ENCODE results near the gene FBRSL1. TPM values are rescaled to one million over a fixed set of nuclear protein-coding genes. Genes with fewer than 3 reads are reported as not detected.

The FBRSL1 gene
- total RNA-seq, 1 experiment from 2014 or later: 124 TPM

DNA sequence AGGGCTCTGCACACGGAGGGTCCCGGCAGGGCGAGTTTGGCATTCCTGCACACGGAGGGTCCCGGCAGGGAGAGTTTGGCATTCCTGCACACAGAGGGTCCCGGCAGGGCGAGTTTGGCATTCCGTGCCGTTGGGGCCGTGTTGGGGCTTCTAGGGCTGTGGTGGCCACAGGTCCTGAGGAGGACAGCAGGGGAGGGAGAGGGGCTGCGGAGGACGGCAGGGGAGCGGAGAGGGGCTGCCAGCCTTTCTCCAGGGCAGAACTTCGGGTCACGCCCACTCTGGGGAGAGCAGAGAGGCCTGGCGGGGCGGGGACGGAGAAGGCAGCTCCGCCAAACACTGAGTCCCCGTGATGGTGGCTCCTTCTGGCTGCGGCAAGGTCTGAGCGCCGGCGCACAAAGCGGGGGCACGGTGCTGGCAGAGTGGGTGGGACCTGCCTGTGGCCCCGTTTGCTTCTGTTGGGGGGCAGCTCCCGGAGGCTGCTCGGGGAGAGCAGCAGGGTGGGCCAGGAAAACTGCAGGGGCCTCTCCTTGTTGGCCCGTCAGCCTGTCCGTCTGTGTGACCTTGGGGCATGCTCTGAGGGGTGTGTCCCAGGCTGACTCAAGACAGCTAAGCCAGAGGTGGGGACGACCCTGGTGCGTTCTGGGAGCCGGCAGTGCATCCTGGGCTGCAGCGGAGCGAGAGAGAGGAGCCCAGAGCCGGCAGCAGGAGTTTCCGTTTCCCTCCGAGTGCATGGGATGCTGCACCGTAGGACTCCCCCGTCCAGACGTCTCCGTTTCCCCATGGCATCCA lies 60.3 kb downstream of the FBRSL1 start:
- ChIA-PET POLR2A (no interaction called here), CTCF (no interaction called here), RAD21 (ENCODE audit: low non-redundant PET in 1 of 2, low total read pairs in 2 of 2, uncharacterized antibody in 2 of 2, unreplicated experiment in 2 of 2) (no interaction called here)
- intact Hi-C loops (cut with micrococcal nuclease): no loop called here
- Histone ChIP-seq H2AFZ (ENCODE audit: low read depth, low read length, poor library complexity, severe bottlenecking) (no peak overlapping the region), H3K9me3 (ENCODE audit: control insufficient read depth in 1 of 2, insufficient read depth in 1 of 2, low read depth in 1 of 2, low read length in 2 of 2) (no peaks in the 10 kb centered on the region), H3K4me3 (replicated peaks in 1 of 2; ENCODE audit: low read depth in 1 of 2, low read length in 2 of 2) (no peak overlapping the region), H3K4me1 (ENCODE audit: control insufficient read depth in 1 of 2, insufficient read depth in 2 of 2, low read length in 2 of 2) (peaks cover 3 to 9% of the 10 kb centered on the region in 2 experiments; a peak in 3 of 4 replicates), H3K9me2 (ENCODE audit: insufficient read depth) (no peaks in the 10 kb centered on the region), H3K79me2 (ENCODE audit: insufficient read depth, low read length) (no peaks in the 10 kb centered on the region), H4K20me1 (ENCODE audit: insufficient read depth) (no peaks in the 10 kb centered on the region), H3K4me2 (ENCODE audit: low read length) (no peak overlapping the region), H3K9ac (ENCODE audit: low read length) (no peak overlapping the region), H3K36me3 (ENCODE audit: control insufficient read depth in 1 of 2, insufficient read depth in 2 of 2, low read length in 2 of 2) (no peaks in the 10 kb centered on the region), H3K27ac (ENCODE audit: low read depth, low read length) (no peak overlapping the region), H3K27me3 (ENCODE audit: insufficient read depth, low read length) (no peaks in the 10 kb centered on the region)
- TF ChIP-seq, protein P1, sequence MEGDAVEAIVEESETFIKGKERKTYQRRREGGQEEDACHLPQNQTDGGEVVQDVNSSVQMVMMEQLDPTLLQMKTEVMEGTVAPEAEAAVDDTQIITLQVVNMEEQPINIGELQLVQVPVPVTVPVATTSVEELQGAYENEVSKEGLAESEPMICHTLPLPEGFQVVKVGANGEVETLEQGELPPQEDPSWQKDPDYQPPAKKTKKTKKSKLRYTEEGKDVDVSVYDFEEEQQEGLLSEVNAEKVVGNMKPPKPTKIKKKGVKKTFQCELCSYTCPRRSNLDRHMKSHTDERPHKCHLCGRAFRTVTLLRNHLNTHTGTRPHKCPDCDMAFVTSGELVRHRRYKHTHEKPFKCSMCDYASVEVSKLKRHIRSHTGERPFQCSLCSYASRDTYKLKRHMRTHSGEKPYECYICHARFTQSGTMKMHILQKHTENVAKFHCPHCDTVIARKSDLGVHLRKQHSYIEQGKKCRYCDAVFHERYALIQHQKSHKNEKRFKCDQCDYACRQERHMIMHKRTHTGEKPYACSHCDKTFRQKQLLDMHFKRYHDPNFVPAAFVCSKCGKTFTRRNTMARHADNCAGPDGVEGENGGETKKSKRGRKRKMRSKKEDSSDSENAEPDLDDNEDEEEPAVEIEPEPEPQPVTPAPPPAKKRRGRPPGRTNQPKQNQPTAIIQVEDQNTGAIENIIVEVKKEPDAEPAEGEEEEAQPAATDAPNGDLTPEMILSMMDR (IDR thresholded peaks at IDR 0.05 in 2 of 3, conservative IDR thresholded peaks at IDR 0.05 in 1 of 3; ENCODE audit: borderline replicate concordance in 1 of 3, insufficient read depth in 1 of 3, low read depth in 2 of 3, low read length in 2 of 3): no peak
- TF ChIP-seq ZBTB33 (IDR thresholded peaks at IDR 0.05; ENCODE audit: extremely low read depth, insufficient replicate concordance, low read length) (no peak), TCF7L2 (IDR thresholded peaks at IDR 0.05; ENCODE audit: borderline replicate concordance, extremely low read depth, insufficient read depth, insufficient read length) (no peak), MAX (IDR thresholded peaks at IDR 0.05) (no peak), ZFX (IDR thresholded peaks at IDR 0.05) (no peak), ZNF274 (IDR thresholded peaks at IDR 0.05; ENCODE audit: low read depth, low read length) (no peak), EZH2phosphoT487 (IDR thresholded peaks at IDR 0.05; ENCODE audit: borderline replicate concordance) (no peak), RAD21 (IDR thresholded peaks at IDR 0.05; ENCODE audit: low read depth) (no peak), JUND (IDR thresholded peaks at IDR 0.05) (no peak), POLR2AphosphoS5 (IDR thresholded peaks at IDR 0.05; ENCODE audit: low read depth, low read length) (no peak)
- DNase-seq (ENCODE audit: low read depth, low spot score) (no peak), ATAC-seq (no peak; the same call in 1 of the 2 replicates)
- no TSS peak for BruUV-seq (replicated peaks)
